PC-3 (cell line): Measurements from ENCODE around the gene AP4B1. TPM values are rescaled to one million over a fixed set of nuclear protein-coding genes. Genes with fewer than 3 reads are reported as not detected.

Source experiments
- ATAC-seq: fragments of 200-7000 bp; cut with Tn5 transposase; 2 replicates; pipeline ENCODE4 v1.9.1; 2020; ENCODE audit warnings: mild to moderate bottlenecking, moderate library complexity
- BruUV-seq: library from RNA; stranded (reverse); fragments of 400-500 nt; replicated peaks from 2 replicates; lab custom pipeline; 2021; lab: Mats Ljungman, UMichigan
- CTCF ChIA-PET: fragments of 300-600 bp; sonication (Branson Sonifier 250); formaldehyde crosslinking; loops from one replicate; lab custom pipeline; 2022; ENCODE audit warnings: antibody characterized with exemption; lab: Charles Lee
- POLR2A ChIA-PET: fragments of 300-600 bp; sonication (Branson Sonifier 250); formaldehyde crosslinking; loops from one replicate; lab custom pipeline; 2022; ENCODE audit warnings: antibody characterized with exemption; ENCODE audit not compliant: unreplicated experiment; lab: Charles Lee
- DNase-seq: peaks from one replicate; pipeline ENCODE4 v3.0.0-alpha.2; 2015
- H2AFZ ChIP-seq: fragments of 300-600 bp; sonication (generic); 2 replicates; pipeline ENCODE4 v1.6.0; 2016; ENCODE audit warnings: antibody characterized with exemption, low read length
- H3F3A ChIP-seq: fragments of 300-600 bp; sonication (generic); one replicate; pipeline ENCODE4 v1.6.0; 2017; ENCODE audit warnings: antibody characterized with exemption, low read length, control low read depth, mild to moderate bottlenecking; ENCODE audit not compliant: unreplicated experiment
- H3K27ac ChIP-seq: fragments of 300-600 bp; sonication (generic); 2 replicates; pipeline ENCODE4 v1.5.1; 2016; ENCODE audit warnings: mild to moderate bottlenecking, low read length
- H3K27me3 ChIP-seq: fragments of 300-600 bp; sonication (generic); 2 replicates; pipeline ENCODE4 v1.6.1; 2016; ENCODE audit warnings: low read length, mixed read lengths
- H3K36me3 ChIP-seq: fragments of 300-600 bp; sonication (generic); 2 replicates; pipeline ENCODE4 v1.6.1; 2016; ENCODE audit warnings: low read depth, mixed run types, low read length, mixed read lengths
- H3K4me1 ChIP-seq: fragments of 300-600 bp; sonication (generic); 2 replicates; pipeline ENCODE4 v1.5.1; 2016; ENCODE audit warnings: low read length; ENCODE audit not compliant: insufficient read depth
- H3K4me2 ChIP-seq: fragments of 300-600 bp; sonication (generic); 2 replicates; pipeline ENCODE4 v1.6.0; 2016; ENCODE audit warnings: low read length
- H3K4me3 ChIP-seq: fragments of 300-600 bp; sonication (generic); 2 replicates; pipeline ENCODE4 v1.5.1; 2016; ENCODE audit warnings: mild to moderate bottlenecking, low read length, mixed read lengths
- H3K79me2 ChIP-seq: fragments of 300-600 bp; sonication (generic); 2 replicates; pipeline ENCODE4 v1.6.1; 2017; ENCODE audit warnings: low read length, mixed read lengths
- H3K9ac ChIP-seq: fragments of 300-600 bp; sonication (generic); 2 replicates; pipeline ENCODE4 v1.6.0; 2016; ENCODE audit warnings: mild to moderate bottlenecking, low read length
- H3K9me2 ChIP-seq: fragments of 300-600 bp; sonication (generic); replicated peaks from 2 replicates; pipeline ENCODE4 v1.6.1; 2016; ENCODE audit warnings: mixed run types, low read length, mixed read lengths
- H3K9me3 ChIP-seq: fragments of 300-600 bp; sonication (generic); 2 replicates; pipeline ENCODE4 v1.6.1; 2016; ENCODE audit warnings: low read length, mixed read lengths
- H4K20me1 ChIP-seq: fragments of 300-600 bp; sonication (generic); 2 replicates; pipeline ENCODE4 v1.6.1; 2016; ENCODE audit warnings: low read length, mixed read lengths
- CTCF ChIP-seq: fragments of 300-600 bp; sonication (generic); conservative IDR thresholded peaks from 2 replicates; pipeline ENCODE4 v1.5.1; 2017; ENCODE audit warnings: antibody characterized with exemption, low read depth, mild to moderate bottlenecking, low read length
- EZH2 ChIP-seq: fragments of 300-600 bp; sonication (generic); IDR thresholded peaks from one replicate; pipeline ENCODE4 v1.6.1; 2017; ENCODE audit warnings: antibody characterized with exemption, mild to moderate bottlenecking, low read length; ENCODE audit not compliant: unreplicated experiment
- EZH2phosphoT487 ChIP-seq: fragments of 300-600 bp; sonication (generic); IDR thresholded peaks from 2 replicates; pipeline ENCODE4 v1.6.1; 2018; ENCODE audit warnings: mild to moderate bottlenecking, antibody characterized with exemption, low read length, borderline replicate concordance
- intact Hi-C: fragments of 100-400 bp; cut with micrococcal nuclease; formaldehyde crosslinking; loops from 2 replicates; pipeline ENCODE4 v1.9.0; 2023
- total RNA-seq: library from RNA; depleted of rRNA; stranded (reverse); fragments of >200 nt; gene quantifications from 2 replicates; pipeline ENCODE4 v1.2.3, GENCODE V29; 2014

Gene AP4B1
- total RNA-seq, 1 experiment from 2014 or later = 15.5 TPM

DNA sequence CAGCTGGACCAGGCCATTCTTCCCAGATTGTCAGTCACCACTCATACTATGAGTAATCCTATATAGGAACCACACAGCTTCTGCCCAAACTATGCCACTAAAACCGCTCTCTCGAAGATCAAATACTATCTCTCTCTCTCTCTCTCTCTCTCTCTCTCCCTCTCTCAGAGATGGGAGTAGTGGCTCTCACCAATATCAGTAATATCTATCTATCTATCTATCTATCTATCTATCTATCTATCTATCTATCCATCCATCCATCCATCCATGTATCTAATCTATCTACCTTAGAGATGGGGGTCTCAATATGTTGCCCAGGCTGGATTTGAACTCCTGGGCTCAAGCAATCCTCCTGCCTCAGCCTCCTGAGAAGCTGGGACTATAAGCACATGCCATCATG is 19.9 kb upstream of the AP4B1 start:
- ChIA-PET POLR2A (no interaction called here), CTCF (no interaction called here)
- H3K36me3 ChIP-seq = no peaks in the 10 kb centered on the region
- H3K4me1 ChIP-seq = peaks cover 13% of the 10 kb centered on the region
- H3K9me2 ChIP-seq = no peaks in the 10 kb centered on the region
- TF ChIP-seq EZH2phosphoT487 (no peak), EZH2 (no peak), CTCF (no peak)
- H3K4me3 ChIP-seq = no peak overlapping the region
- no peaks in the 10 kb centered on the region for H4K20me1 ChIP-seq
- no peak overlapping the region for H3K9ac ChIP-seq
- ATAC-seq (no peak), DNase-seq (no peak)
- intact Hi-C loops = no loop called here
- no peaks in the 10 kb centered on the region for H3K27me3 ChIP-seq
- no peaks in the 10 kb centered on the region for H3F3A ChIP-seq
- H3K9me3 ChIP-seq = no peaks in the 10 kb centered on the region
- BruUV-seq = no TSS peak
- H2AFZ ChIP-seq = no peak overlapping the region
- H3K4me2 ChIP-seq = no peak overlapping the region
- H3K27ac ChIP-seq = no peak overlapping the region
- H3K79me2 ChIP-seq = peaks cover 9% of the 10 kb centered on the region

- Histone ChIP-seq H3K4me1 (peaks cover 6% of the 10 kb centered on the region; the same call in 1 of the 2 replicates), H3K4me3 (no peak overlapping the region), H2AFZ (no peak overlapping the region), H3K9ac (no peak overlapping the region), H4K20me1 (no peaks in the 10 kb centered on the region), H3K79me2 (no peaks in the 10 kb centered on the region), H3F3A (no peaks in the 10 kb centered on the region), H3K9me2 (no peaks in the 10 kb centered on the region), H3K36me3 (no peaks in the 10 kb centered on the region), H3K4me2 (no peak overlapping the region), H3K27me3 (no peaks in the 10 kb centered on the region), H3K9me3 (no peaks in the 10 kb centered on the region), H3K27ac (no peak overlapping the region)
- POLR2A ChIA-PET = no interaction called here
- ATAC-seq (no peak), DNase-seq (no peak)
- TF ChIP-seq EZH2 (no peak), CTCF (no peak), EZH2phosphoT487 (no peak)
- BruUV-seq = no TSS peak
- CTCF ChIA-PET = no interaction called here
- intact Hi-C loops = no loop called here
These were observed 18.4 kb upstream of the AP4B1 start for GRCh38 chr1:113922957-113923356.

DNA sequence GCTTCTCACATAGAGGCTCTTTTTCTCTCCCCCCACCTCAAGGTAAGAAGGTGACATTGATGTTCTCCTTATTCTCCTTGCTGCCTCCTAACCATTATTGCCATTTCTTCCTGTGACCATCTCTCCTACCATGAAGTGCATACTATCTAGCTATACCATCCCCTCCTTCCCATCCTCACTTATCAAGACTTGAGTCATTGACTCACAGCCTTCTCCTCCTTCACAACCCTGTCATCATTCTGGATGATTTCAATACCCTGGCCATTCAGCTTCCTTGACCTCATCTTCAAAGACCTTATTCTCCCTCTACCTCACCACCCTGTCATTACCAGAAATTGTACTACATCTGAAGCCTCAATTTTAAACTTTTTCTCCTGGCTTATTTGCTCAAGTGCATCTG is 13.6 kb upstream of the AP4B1 start:
- no peak overlapping the region for H3K9ac ChIP-seq
- no peak overlapping the region for H3K4me2 ChIP-seq
- no peaks in the 10 kb centered on the region for H3K27me3 ChIP-seq
- H3K36me3 ChIP-seq = no peaks in the 10 kb centered on the region
- no peaks in the 10 kb centered on the region for H3K9me2 ChIP-seq
- H3K27ac ChIP-seq = no peak overlapping the region
- H3K4me1 ChIP-seq = peaks cover 9% of the 10 kb centered on the region; the same call in 1 of the 2 replicates
- H3K9me3 ChIP-seq = no peaks in the 10 kb centered on the region
- no peak for DNase-seq
- no peaks in the 10 kb centered on the region for H3K79me2 ChIP-seq
- no peak for TF ChIP-seq EZH2phosphoT487
- no peak for TF ChIP-seq EZH2
- TF ChIP-seq CTCF = no peak
- no TSS peak for BruUV-seq
- H3F3A ChIP-seq = no peaks in the 10 kb centered on the region
- H3K4me3 ChIP-seq = no peak overlapping the region
- intact Hi-C loops = no loop called here
- ChIA-PET POLR2A (no interaction called here), CTCF (no interaction called here)
- no peak overlapping the region for H2AFZ ChIP-seq
- no peaks in the 10 kb centered on the region for H4K20me1 ChIP-seq
- ATAC-seq = no peak
